AG09309 (cell line): Measurements from ENCODE around the gene CLEC18B.
"Not testable (repeated sequence)": the region's sequence is repeated elsewhere in the genome, so short reads cannot be mapped to it uniquely, and the experiment has no call there.

Experiments used
- DNase-seq: peaks from one replicate; pipeline ENCODE4 v3.0.0-alpha.2; 2010; ENCODE audit warnings: low read depth
- H3K4me3 ChIP-seq: 2 replicates; pipeline ENCODE4 v1.5.1; 2011; ENCODE audit warnings: mild to moderate bottlenecking, low read depth, low read length, moderate library complexity; ENCODE audit not compliant: control insufficient read depth

Gene CLEC18B

DNA sequence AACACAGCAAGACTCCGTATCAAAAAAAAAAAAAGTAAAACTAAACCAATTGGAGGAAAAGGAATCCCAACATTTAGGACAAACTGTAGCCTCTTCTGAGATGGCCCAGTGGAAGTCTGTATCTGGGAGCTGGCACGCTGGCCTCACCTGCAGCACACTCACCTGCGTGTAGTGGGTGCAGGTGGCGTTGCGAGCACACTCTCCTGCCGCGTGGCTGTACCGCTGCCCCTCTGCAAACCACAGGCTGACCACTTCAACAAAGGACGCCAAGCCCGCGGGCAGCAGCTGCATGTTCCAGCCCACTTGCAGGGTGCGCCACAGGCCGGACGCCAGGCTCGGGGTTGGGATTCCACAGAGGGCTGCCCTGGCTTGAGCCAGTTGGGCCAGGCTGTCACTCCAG, 3.4 kb downstream of the CLEC18B start:
- DNase-seq, H3K4me3 ChIP-seq: not testable (repeated sequence)

DNA sequence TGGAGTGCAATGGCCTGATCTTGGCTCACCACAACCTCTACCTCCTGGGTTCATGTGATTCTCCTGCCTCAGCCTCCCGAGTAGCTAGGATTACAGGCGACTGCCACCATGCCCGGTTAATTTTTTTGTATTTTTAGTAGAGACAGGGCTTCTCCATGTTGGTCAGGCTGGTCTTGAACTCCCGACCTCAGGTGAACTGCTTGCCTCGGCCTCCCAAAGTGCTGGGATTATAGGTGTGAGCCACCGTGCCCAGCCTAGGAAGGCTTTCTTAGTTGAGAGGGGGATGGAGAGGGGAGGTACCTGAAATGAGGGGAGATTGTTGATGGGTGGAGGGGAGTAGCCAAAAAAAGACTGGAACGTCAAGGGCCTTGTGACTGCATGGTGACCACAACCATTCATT, 7.4 kb downstream of the CLEC18B start:
- H3K4me3 ChIP-seq, DNase-seq: not testable (repeated sequence)

DNA sequence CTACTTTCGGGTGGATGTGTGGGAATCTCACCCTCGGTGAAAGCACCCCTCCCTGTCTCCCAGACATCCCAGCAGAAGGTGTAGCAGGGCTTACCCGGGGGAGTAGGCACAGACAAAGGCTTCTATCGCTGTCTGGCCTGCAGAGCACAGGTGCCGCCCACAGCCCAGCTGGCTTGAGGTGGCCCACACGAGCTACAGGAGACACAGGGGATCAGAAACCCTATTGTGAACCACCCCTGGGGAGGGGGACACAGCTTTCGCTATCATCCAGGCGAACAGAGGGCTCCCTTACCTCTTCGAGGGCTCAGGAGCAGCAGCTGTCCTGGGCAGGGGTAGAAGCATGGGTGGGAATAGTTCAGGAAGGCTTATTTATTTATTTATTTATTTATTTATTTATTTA, 7.8 kb downstream of the CLEC18B start:
- not testable (repeated sequence) for H3K4me3 ChIP-seq, DNase-seq

DNA sequence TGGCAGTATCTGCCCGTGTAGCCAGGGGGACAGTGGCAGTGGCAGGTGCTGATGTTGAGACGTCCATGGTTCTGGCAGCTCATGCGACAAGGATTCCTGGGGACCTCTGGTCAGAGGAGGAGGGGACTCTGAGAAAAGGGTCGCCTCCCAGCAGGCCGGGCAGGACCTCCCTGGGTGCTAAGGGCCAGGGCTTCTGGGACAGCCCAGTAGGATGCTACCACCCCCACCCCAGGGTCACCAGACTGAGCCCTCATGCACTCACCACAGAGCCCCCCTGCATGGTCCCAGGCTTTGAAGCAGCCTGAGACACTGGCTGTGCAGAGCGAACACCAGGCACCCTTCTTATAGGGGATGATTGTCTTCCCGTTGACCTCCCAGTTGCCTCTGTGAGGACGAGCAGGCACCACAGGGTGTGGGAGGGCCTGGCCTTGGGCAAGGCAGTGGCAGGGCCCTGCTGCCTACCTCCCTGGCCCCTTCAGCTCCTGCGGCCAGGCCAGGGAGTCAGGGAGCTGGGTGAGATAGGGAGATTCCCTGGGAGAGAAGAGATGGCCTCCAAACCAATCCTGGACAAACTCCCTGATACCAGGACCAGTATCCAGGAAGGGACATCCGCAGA, 8.4 kb downstream of the CLEC18B start:
- not testable (repeated sequence) for DNase-seq, H3K4me3 ChIP-seq

DNA sequence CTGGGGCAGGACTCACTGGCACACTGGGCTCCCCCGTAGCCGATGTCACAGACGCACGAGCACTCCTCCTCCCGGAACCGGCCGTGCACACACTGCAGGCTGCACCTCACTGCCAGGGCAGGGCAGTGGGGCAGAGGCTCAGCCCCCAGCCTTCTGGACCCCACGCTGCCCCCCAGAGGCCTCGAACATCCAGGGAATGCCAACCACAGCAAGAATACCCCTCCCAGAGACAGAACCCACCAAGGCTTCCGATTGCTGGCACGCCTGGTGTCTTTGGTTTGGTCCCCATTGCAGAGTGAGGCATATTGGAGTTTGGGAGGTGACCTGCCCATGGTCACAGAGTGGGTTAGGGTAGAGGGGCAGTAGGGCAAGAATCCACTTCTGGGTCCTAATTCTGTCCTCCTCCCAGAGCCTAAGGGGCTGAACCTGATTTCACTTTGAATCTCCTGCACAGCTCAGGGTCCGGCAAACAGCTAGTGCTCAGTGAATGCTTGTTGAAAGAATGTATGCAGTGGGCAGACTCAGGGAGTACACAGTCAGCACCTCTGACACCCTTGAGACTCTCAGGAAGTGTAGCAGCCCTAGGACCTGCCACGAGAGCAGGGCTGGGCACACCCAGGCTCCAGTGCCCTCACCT, 9.0 kb downstream of the CLEC18B start:
- DNase-seq, H3K4me3 ChIP-seq: not testable (repeated sequence)

DNA sequence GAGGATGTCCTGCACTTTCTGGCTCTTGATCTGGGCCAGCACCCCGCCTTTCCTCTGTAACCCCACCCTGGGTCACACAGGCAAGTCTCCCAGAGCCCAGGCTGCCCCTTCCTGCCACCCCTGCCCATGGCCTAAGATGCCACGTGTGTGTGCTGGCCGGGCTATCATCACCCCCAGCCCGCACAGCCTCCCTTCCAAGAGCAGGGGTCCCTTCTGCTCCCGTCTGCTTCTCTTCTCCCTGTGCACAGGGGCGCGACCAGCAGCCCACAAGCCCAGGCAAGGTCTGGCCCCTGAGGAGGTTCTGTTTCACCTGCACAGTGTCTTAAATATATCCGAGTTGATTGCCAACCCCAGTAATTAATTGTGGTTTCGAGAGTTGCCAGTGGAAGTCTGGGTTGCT, 10.3 kb downstream of the CLEC18B start:
- not testable (repeated sequence) for DNase-seq, H3K4me3 ChIP-seq

DNA sequence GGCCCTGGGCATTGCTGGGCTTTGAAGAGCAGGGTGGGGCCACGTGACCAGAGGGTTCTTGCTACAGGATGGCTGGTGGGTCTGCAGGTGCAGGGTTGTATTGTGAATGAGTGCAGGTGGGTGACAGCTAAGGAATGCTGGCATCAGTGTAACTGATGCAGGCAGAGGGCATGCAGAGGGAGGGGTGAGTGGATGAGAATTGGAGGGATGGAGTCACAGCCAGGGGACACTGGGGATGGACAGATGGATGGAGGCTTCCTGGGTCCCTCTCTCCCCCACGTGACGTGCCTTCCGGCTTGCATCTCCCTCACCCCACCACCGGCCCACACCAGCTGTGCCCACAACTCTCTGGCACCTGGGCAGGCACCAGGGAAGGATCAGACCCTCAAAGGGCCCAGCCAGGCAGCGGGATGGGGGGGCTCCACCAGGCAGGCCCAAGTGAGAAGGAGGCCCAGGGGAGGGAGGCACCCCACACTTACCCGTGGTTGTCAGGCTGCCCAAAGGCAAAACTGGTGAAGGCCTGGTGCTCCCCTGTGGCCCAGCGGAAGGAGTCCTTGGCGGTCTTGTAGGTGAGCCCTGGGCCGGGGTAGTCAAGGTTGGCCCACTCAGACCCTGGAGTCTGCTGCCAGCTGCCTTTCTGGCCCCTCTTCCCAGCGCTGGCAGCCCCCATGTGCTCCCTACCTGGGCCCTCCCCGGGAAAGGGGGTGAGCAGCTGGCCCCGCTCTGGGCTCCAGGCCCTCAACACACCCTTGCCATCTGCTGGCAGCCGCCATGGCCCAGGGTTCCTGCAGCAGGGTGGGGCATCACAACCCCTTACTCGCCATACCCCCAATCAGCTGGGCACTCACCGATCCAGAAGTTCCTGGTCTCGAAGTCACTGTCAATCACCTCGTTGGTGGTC, 11.0 kb downstream of the CLEC18B start:
- H3K4me3 ChIP-seq, DNase-seq: not testable (repeated sequence)

GRCh38 chr16:74409185-74409981, 11.9 kb downstream of the CLEC18B start:
- DNase-seq, H3K4me3 ChIP-seq: not testable (repeated sequence)

DNA sequence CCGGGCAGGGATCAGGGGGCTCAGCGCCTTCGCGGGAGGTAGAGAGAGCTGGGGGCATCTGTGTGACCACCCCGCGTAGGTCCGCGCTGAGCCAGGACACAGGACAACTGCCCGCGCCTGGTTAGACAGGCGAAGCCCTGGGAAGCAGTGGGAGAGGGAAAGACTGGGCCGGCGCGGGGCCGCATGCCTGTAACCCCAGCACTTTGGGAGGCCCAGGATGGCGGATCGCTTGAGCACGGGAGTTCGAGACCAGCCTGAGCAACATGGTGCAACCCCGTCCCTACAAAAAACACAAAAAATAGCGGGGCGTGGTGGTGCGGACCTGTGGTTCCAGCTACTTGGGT, 13.9 kb downstream of the CLEC18B start:
- not testable (repeated sequence) for DNase-seq
- H3K4me3 ChIP-seq = peak overlapping the region; percentile 21

DNA sequence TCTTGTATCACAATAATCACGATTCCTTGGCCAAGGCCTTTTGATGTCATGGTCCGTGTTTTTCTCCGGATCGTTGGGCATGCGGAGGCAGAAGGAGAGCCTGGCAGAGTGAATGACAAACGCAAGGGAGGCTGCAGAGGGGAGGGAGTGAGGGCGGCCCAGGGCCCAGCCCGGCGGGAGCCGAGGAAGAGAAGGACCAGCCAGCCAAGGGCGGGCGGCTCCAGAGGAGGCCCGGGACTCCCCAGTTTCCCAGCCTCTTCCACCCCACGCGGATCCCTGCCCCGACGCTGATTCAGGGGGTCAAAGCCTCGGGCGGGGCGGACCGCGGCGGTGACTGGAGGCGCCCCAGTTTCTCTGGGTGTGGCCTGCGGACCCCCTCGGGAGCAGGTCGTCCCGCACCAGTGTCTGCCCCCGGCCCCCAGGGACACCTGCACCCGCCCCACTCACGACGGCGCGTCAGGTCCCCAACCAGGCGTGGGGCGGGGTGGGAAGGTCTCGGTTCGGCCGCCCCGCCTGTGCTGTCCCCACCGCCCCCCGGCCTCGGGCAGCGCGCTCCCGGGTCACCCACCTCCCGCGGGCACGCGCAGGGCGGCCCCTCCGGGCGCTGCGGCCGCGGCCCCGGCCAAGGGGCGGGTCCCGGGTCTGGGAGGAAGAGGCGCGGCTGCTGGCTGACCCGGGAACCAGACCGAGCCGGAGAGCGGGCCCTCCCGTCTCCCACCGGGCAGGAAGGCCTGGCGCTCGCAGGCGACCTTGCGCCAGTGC, 14.5 kb downstream of the CLEC18B start:
- DNase-seq, H3K4me3 ChIP-seq: not testable (repeated sequence)

GRCh38 chr16:74404148-74404933, 16.9 kb downstream of the CLEC18B start:
- H3K4me3 ChIP-seq, DNase-seq: not testable (repeated sequence)

DNA sequence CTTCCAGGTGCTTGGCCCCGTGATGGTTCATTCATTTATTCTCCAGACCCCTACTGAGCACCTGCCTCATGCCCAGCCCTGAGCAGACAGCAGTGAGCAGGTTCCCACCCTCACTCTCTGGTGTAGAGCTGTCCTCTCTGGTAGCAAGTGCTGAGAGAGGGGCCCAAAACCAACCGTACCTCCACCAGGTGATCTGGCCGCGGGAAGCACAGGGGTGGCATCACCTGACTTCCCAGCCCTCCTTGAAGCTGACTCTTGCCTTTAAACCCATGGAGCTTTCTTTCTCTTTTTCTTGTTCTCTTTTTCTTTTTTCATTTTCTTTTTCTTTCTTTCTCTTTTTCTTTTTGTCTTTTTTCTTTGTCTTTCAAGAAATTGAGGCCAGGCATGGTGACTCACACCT, 21.0 kb downstream of the CLEC18B start:
- DNase-seq = not testable (repeated sequence)

GRCh38 chr16:74398212-74398895, 22.9 kb downstream of the CLEC18B start:
- not testable (repeated sequence) for DNase-seq

More for the DNA sequence above, 21.0 kb downstream of the CLEC18B start:
- H3K4me3 ChIP-seq = not testable (repeated sequence)

DNA sequence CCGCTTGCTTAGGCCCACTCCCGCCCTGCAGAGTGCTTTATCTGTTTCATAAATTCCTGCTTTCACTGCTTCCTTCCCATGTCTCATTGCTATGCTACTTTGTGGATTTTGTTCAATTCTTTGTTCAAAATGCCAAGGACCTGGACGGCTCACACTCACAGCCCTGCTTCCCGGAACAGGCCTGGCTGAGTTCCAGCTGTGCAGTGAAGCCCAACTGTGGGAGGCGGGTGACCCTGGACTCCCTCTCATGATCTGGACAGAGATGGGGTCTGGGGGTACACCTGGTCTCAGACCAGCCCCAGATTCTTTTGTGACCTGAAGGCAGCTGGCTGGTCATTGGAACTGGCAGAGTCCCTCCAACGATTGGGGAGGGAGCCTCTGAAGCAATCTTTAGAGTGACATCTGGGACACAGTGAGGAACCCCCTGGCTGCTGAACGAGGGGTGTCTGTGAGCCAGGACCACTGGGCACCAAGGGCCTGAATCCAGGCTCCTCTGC, 24.7 kb downstream of the CLEC18B start:
- not testable (repeated sequence) for H3K4me3 ChIP-seq, DNase-seq

More at GRCh38 chr16:74398212-74398895, 22.9 kb downstream of the CLEC18B start:
- not testable (repeated sequence) for H3K4me3 ChIP-seq

DNA sequence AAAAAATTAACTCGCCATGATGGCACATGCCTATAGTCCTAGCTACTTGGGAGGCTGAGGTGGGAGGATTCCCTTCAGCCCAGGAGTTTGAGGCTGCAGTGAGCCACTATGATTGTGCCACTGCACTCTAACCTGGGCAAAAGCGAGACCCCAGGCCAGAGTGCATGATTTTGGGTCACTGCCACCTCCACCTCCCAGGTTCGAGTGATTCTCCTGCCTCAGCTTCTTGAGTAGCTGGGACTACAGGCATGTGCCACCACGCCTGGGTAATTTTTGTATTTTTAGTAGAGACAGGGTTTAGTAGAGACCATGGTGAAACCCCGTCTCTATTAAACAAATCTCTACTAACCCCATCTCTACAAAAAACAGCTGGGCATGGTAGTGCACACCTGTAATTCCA, 26.7 kb downstream of the CLEC18B start:
- not testable (repeated sequence) for H3K4me3 ChIP-seq, DNase-seq

GRCh38 chr16:74394131-74394530, 27.1 kb downstream of the CLEC18B start:
- DNase-seq, H3K4me3 ChIP-seq: not testable (repeated sequence)
